Measurements from ENCODE around the gene GRB2.

GRCh38 chr17:75317671-75318070 lies 87.8 kb downstream of the GRB2 start:
- TF ChIP-seq POLR2A (IDR thresholded peaks at IDR 0.05) (no peak), POLR2AphosphoS5 (IDR thresholded peaks at IDR 0.05) (no peak), CTCF (IDR thresholded peaks at IDR 0.05) (no peak)

Measured in upper lobe of left lung (tissue), 4 donors.